H1 (cell line): ENCODE results near the gene NOL12. TPM values are rescaled to one million over a fixed set of nuclear protein-coding genes. Genes with fewer than 3 reads are reported as not detected.

Experiments
- CTCF ChIA-PET: fragments of 300-600 bp; sonication (Branson Sonifier 250); formaldehyde crosslinking; loops from one replicate; lab custom pipeline; 2021; ENCODE audit not compliant: partially characterized antibody; lab: Charles Lee
- POLR2A ChIA-PET: fragments of 300-600 bp; sonication (Branson Sonifier 250); formaldehyde crosslinking; loops from one replicate; lab custom pipeline; 2021; ENCODE audit warnings: inconsistent platforms; ENCODE audit not compliant: partially characterized antibody; lab: Charles Lee
- DNase-seq, 2 experiments: peaks; one replicate each; pipeline versions ENCODE4 v3.0.0 to v3.0.0-alpha.2; 2010 to 2022; ENCODE audit warnings: low spot score in 2 of 2, low read depth in 1 of 2, mixed read lengths in 1 of 2
- FAIRE-seq: peaks from 2 replicates; lab custom pipeline; 2011; peaks lifted over from hg19 to GRCh38; lab: Jason Lieb, UNC
- H2AFZ ChIP-seq: 2 replicates; pipeline ENCODE4 v1.8.1; 2012; ENCODE audit warnings: low read length, inconsistent platforms
- H2AK5ac ChIP-seq: 2 replicates; pipeline ENCODE4 v1.6.1; 2013; ENCODE audit warnings: low read depth, low read length
- H2BK120ac ChIP-seq: replicated peaks from 2 replicates; pipeline ENCODE3; 2013; ENCODE audit warnings: low read depth, low read length, inconsistent platforms
- H2BK12ac ChIP-seq: 2 replicates; pipeline ENCODE4 v1.6.1; 2013; ENCODE audit warnings: low read depth, low read length
- H2BK15ac ChIP-seq: 2 replicates; pipeline ENCODE4 v1.6.1; 2013; ENCODE audit warnings: low read length
- H2BK20ac ChIP-seq: 2 replicates; pipeline ENCODE4 v1.6.1; 2013; ENCODE audit warnings: low read length
- H2BK5ac ChIP-seq: 2 replicates; pipeline ENCODE4 v1.6.1; 2013; ENCODE audit warnings: low read depth, low read length
- H3K14ac ChIP-seq: 2 replicates; pipeline ENCODE4 v1.6.1; 2013; ENCODE audit warnings: inconsistent platforms; ENCODE audit not compliant: insufficient read length
- H3K18ac ChIP-seq: 2 replicates; pipeline ENCODE4 v1.6.1; 2013; ENCODE audit warnings: low read length; ENCODE audit errors: extremely low read depth
- H3K23ac ChIP-seq: 2 replicates; pipeline ENCODE4 v1.6.1; 2013; ENCODE audit warnings: inconsistent platforms; ENCODE audit not compliant: insufficient read length
- H3K23me2 ChIP-seq: 2 replicates; pipeline ENCODE4 v1.6.1; 2013; ENCODE audit warnings: low read depth, low read length
- H3K27ac ChIP-seq: 2 replicates; pipeline ENCODE4 v1.6.1; 2011; ENCODE audit warnings: low read depth, low read length, inconsistent platforms
- H3K27me3 ChIP-seq, 4 experiments: replicated peaks in 1 of 4; 1 replicate in 1 of 4; 2 replicates in 3 of 4; pipeline versions ENCODE4 v1.6.1 to v1.8.1; 2011 to 2013; ENCODE audit warnings: low read length in 3 of 4, mild to moderate bottlenecking in 3 of 4, inconsistent platforms in 2 of 4, mixed read lengths in 2 of 4, moderate library complexity in 1 of 4; ENCODE audit not compliant: control insufficient read depth in 3 of 4, insufficient read depth in 3 of 4; ENCODE audit errors: extremely low read depth in 1 of 4
- H3K36me3 ChIP-seq, 4 experiments: 2 replicates each; pipeline versions ENCODE4 v1.6.1 to v1.8.1; 2011 to 2013; ENCODE audit warnings: mild to moderate bottlenecking in 4 of 4, low read length in 3 of 4, moderate library complexity in 2 of 4, control low read depth in 1 of 4, inconsistent platforms in 1 of 4; ENCODE audit not compliant: insufficient read depth in 4 of 4, control insufficient read depth in 2 of 4
- H3K4ac ChIP-seq: replicated peaks from 2 replicates; pipeline ENCODE3; 2013; ENCODE audit warnings: low read length, low read depth, mixed read lengths, inconsistent platforms; ENCODE audit not compliant: insufficient read length
- H3K4me1 ChIP-seq, 4 experiments: replicated peaks in 1 of 4; 1 replicate in 1 of 4; 2 replicates in 3 of 4; pipeline versions ENCODE4 v1.6.1 to v1.8.1; 2011 to 2013; ENCODE audit warnings: low read length in 3 of 4, inconsistent platforms in 2 of 4, mixed read lengths in 1 of 4; ENCODE audit not compliant: insufficient read depth in 4 of 4, control insufficient read depth in 3 of 4
- H3K4me2 ChIP-seq, 2 experiments: 2 replicates each; pipeline versions ENCODE4 v1.6.1 to v1.8.1; 2011 to 2013; ENCODE audit warnings: low read depth in 2 of 2, low read length in 2 of 2, control low read depth in 1 of 2, inconsistent platforms in 1 of 2, mild to moderate bottlenecking in 1 of 2; ENCODE audit not compliant: insufficient read depth in 1 of 2
- H3K4me3 ChIP-seq, 4 experiments: fragments of 200-600, 300-600 bp in 1 of 4; sonication (generic), shearing (Covaris generic), sonication (Bioruptor Twin) in 1 of 4; 2 replicates each; pipeline versions ENCODE4 v1.5.1 to v1.8.1; 2011 to 2016; ENCODE audit warnings: low read length in 4 of 4, low read depth in 3 of 4, control low read depth in 2 of 4, inconsistent platforms in 2 of 4, mild to moderate bottlenecking in 2 of 4, mixed read lengths in 1 of 4, moderate library complexity in 1 of 4; ENCODE audit not compliant: insufficient read depth in 2 of 4; ENCODE audit errors: extremely low read depth in 1 of 4
- H3K56ac ChIP-seq: replicated peaks from 2 replicates; pipeline ENCODE3; 2013; ENCODE audit warnings: low read depth, mild to moderate bottlenecking, mixed read lengths, low read length, inconsistent platforms; ENCODE audit not compliant: insufficient read length
- H3K79me1 ChIP-seq: 2 replicates; pipeline ENCODE4 v1.6.1; 2013; ENCODE audit warnings: low read depth, low read length, control low read depth
- H3K79me2 ChIP-seq, 2 experiments: 2 replicates each; pipeline versions ENCODE4 v1.6.1 to v1.8.1; 2012 to 2013; ENCODE audit warnings: low read length in 2 of 2, mild to moderate bottlenecking in 2 of 2, inconsistent platforms in 1 of 2; ENCODE audit not compliant: insufficient read depth in 2 of 2, control insufficient read depth in 1 of 2
- H3K9ac ChIP-seq, 4 experiments: replicated peaks in 1 of 4; 1 replicate in 1 of 4; 2 replicates in 3 of 4; pipeline versions ENCODE4 v1.6.1 to v1.8.1; 2011 to 2013; ENCODE audit warnings: low read depth in 3 of 4, low read length in 3 of 4, control low read depth in 2 of 4, mild to moderate bottlenecking in 2 of 4, moderate library complexity in 2 of 4, inconsistent platforms in 1 of 4; ENCODE audit errors: extremely low read depth in 1 of 4
- H3K9me3 ChIP-seq, 2 experiments: 2 replicates each; pipeline versions ENCODE4 v1.6.1 to v1.8.1; 2012 to 2013; ENCODE audit warnings: mild to moderate bottlenecking in 2 of 2, moderate library complexity in 2 of 2, control low read depth in 1 of 2, inconsistent platforms in 1 of 2, low read depth in 1 of 2, low read length in 1 of 2, mixed read lengths in 1 of 2; ENCODE audit not compliant: insufficient read depth in 2 of 2
- H4K20me1 ChIP-seq, 2 experiments: replicated peaks in 1 of 2; 2 replicates each; pipeline versions ENCODE3 to v1.8.1; 2011 to 2013; ENCODE audit warnings: inconsistent platforms in 2 of 2, low read length in 2 of 2, mild to moderate bottlenecking in 1 of 2; ENCODE audit not compliant: insufficient read depth in 2 of 2, control insufficient read depth in 1 of 2
- H4K5ac ChIP-seq: 2 replicates; pipeline ENCODE4 v1.6.1; 2013; ENCODE audit warnings: low read length, low read depth, mixed read lengths, inconsistent platforms; ENCODE audit not compliant: insufficient read length
- H4K8ac ChIP-seq: 2 replicates; pipeline ENCODE4 v1.8.0; 2013; ENCODE audit warnings: mild to moderate bottlenecking, moderate library complexity, low read length, inconsistent platforms; ENCODE audit not compliant: insufficient read depth; ENCODE audit errors: extremely low read depth
- H4K91ac ChIP-seq: replicated peaks from 2 replicates; pipeline ENCODE3; 2013; ENCODE audit warnings: low read length, mixed read lengths, inconsistent platforms; ENCODE audit not compliant: insufficient read length
- BCL11A ChIP-seq, 2 experiments: IDR thresholded peaks; one replicate each; pipeline ENCODE4 v1.6.1; 2011; ENCODE audit warnings: low read depth in 2 of 2, low read length in 2 of 2, mild to moderate bottlenecking in 2 of 2
- CBX5 ChIP-seq: fragments of 300-800, 300-1000 bp; sonication (generic); IDR thresholded peaks from 2 replicates; pipeline ENCODE4 v1.7.1; 2016; ENCODE audit warnings: antibody characterized with exemption, low read length, low read depth
- CBX8 ChIP-seq: fragments of 300-800, 300-1000 bp; sonication (generic); IDR thresholded peaks from 2 replicates; pipeline ENCODE4 v1.7.1; 2016; ENCODE audit warnings: low read depth, low read length, borderline replicate concordance
- CTBP2 ChIP-seq: IDR thresholded peaks from 2 replicates; pipeline ENCODE4 v1.7.0; 2011; ENCODE audit warnings: borderline replicate concordance, mild to moderate bottlenecking, moderate library complexity, mixed read lengths, low read length; ENCODE audit not compliant: insufficient read depth, insufficient read length
- RAD21 ChIP-seq, 2 experiments: IDR thresholded peaks in 1 of 2; conservative IDR thresholded peaks in 1 of 2; 2 replicates each; pipeline ENCODE4 v1.6.1; 2011; ENCODE audit warnings: low read depth in 2 of 2, low read length in 2 of 2, improper control_type of control experiment in 1 of 2, inconsistent platforms in 1 of 2, mild to moderate bottlenecking in 1 of 2, moderate library complexity in 1 of 2
- TAF7 ChIP-seq: optimal IDR thresholded peaks from 2 replicates; pipeline ENCODE3; 2011; ENCODE audit warnings: low read depth, mild to moderate bottlenecking, inconsistent platforms, low read length, moderate library complexity, borderline replicate concordance
- TEAD4 ChIP-seq: IDR thresholded peaks from 2 replicates; pipeline ENCODE4 v1.6.1; 2012; ENCODE audit warnings: low read depth, low read length, inconsistent platforms, mixed read lengths
- YY1 ChIP-seq: IDR thresholded peaks from 2 replicates; pipeline ENCODE4 v1.6.1; 2011; ENCODE audit warnings: low read depth, mild to moderate bottlenecking, low read length
- WGBS, 2 experiments: shearing (Covaris generic) in 1 of 2; methylation state at CpG; one replicate each; pipeline versions ENCODE4 v1.1.6 to v1.1.7; 2013 to 2015; ENCODE audit warnings: low lambda C conversion rate in 2 of 2, mixed read lengths in 2 of 2, inconsistent platforms in 1 of 2, low coverage in 1 of 2, missing lambda C conversion rate in 1 of 2; ENCODE audit not compliant: insufficient replicate concordance in 2 of 2, insufficient coverage in 1 of 2, insufficient read length in 1 of 2; ENCODE audit errors: extremely low coverage in 1 of 2, missing lambda C conversion rate in 1 of 2; 5-methylcytosine and 5-hydroxymethylcytosine counted together
- polyA plus RNA-seq, 7 experiments: library from polyadenylated mRNA; depleted of rRNA in 3 of 7; stranded (reverse) in 5 of 7; unstranded in 2 of 7; fragments of >200 nt in 5 of 7; fragments of 200-250 nt in 2 of 7; gene quantifications; 1 replicate in 5 of 7; 2 replicates in 1 of 7; 4 replicates in 1 of 7; pipeline versions ENCODE4 v1.2.1 to v1.2.3, GENCODE V29; 2011 to 2013; ENCODE audit warnings: missing spikeins in 2 of 7, mixed read lengths in 2 of 7
- total RNA-seq: library from RNA; stranded (reverse); fragmentation: NEBNext Ultra II Directional; extraction: Animal tissue kit (Norgen Biotek cat#: 25700); gene quantifications from 2 replicates; pipeline ENCODE4 v1.2.1, GENCODE V29; 2021

Gene NOL12
- total and polyA plus RNA-seq, 2 of the 8 experiments (the other 6 are each of a cell fraction or from before 2014, with no cell fraction given), result 25.3 to 28.3 TPM

DNA sequence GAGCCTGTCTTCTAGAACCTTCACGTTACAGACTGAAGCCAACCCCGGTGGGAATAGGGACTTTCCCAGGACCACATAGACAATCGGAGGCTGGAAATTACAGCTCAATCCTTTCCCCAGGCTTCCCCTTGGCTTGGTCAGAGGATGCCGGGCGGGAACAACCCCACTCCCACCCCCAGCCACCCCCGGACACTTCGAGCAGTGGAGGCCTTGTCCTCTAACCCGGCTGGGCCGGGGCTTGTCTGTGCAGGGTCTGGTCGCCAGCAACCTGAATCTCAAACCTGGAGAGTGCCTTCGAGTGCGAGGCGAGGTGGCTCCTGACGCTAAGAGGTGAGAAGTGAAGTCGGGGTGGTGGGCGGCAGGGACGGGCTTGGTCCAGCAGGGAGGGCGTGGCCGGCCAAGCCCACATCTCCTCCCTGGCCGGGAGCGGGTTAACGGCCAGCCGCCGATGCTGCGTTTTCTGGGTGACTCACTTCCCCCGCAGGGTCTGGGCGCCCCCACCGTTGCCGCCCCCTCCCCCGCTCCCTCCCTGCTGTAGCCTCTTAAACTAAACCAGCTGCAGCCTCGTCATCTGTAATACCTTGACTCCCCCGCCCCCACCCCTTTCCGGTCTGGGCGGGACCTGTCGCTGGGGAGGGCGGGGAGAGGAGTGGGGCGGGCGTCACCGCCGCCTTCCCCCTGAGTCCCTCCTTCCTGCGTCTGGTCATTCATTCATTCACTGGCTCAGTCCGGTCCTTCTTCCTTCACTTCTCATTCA is 9.2 kb upstream of the NOL12 start:
- Histone ChIP-seq H3K9ac (no peak overlapping the region), H2AFZ (0 out of 2 replicates have a peak overlapping the region, but pooled peaks have one; percentile 63), H3K4me3 (peak overlapping the region; percentile 28 to 63 (median 36)), H3K4ac (no peak overlapping the region), H3K23me2 (peaks cover 2% of the 10 kb centered on the region; the same call in 1 of the 2 replicates), H3K4me2 (peak overlapping the region; percentile 63 to 78), H3K9me3 (no peaks in the 10 kb centered on the region), H3K4me1 (peaks cover 0 to 19% (median 13%) of the 10 kb centered on the region in 4 experiments; a peak in 6 of 7 replicates), H3K23ac (no peak overlapping the region), H2BK5ac (peak overlapping the region; percentile 81; the same call in 1 of the 2 replicates), H3K56ac (no peak overlapping the region), H3K18ac (peak overlapping the region; percentile 56; the same call in 1 of the 2 replicates), H3K14ac (no peak overlapping the region), H3K27ac (no peak overlapping the region), H2BK120ac (no peak overlapping the region), H2BK20ac (0 out of 2 replicates have a peak overlapping the region, but pooled peaks have one; percentile 72), H3K79me1 (no peaks in the 10 kb centered on the region), H4K5ac (no peak overlapping the region), H3K27me3 (peaks cover 0 to 2% (median 0%) of the 10 kb centered on the region in 4 experiments; a peak in 1 of 7 replicates), H4K20me1 (peaks cover 0 to 2% of the 10 kb centered on the region in 2 experiments), H2BK15ac (peak overlapping the region; percentile 61; the same call in 1 of the 2 replicates), H4K8ac (no peak overlapping the region), H2BK12ac (peak overlapping the region; percentile 55; the same call in 1 of the 2 replicates), H3K79me2 (no peaks in the 10 kb centered on the region), H2AK5ac (no peak overlapping the region), H4K91ac (no peak overlapping the region), H3K36me3 (no peaks in the 10 kb centered on the region)
- FAIRE-seq, result no peak
- ChIA-PET CTCF (interaction anchor here (1.2 to 16.3 kb wide), 3 partner anchors 14 to 36 kb away, joined by 3 to 261 read pairs (median 3); partner anchors contain the start of genes PDXP and SH3BP1), POLR2A (interaction anchor here (0.6 to 2.2 kb wide), 9 partner anchors 10 to 150 kb away, joined by 3 to 12 read pairs (median 4); partner anchors contain the start of genes GGA1, NOL12 and PDXP)
- 14% methylated on average over 20 of the region's 42 CpGs; no CpG with 5 or more reads in 1 of the 2 experiments for WGBS, 2 experiments
- peak; percentile 78 to 87 for DNase-seq
- TF ChIP-seq YY1 (no peak), CBX8 (no peak), BCL11A (IDR thresholded peaks at IDR 0.05; ENCODE audit: low read depth in 2 of 2, low read length in 2 of 2) (no peak), TAF7 (no peak), CTBP2 (no peak), CBX5 (no peak), RAD21 (IDR thresholded peaks at IDR 0.05 in 1 of 2, conservative IDR thresholded peaks at IDR 0.05 in 1 of 2; ENCODE audit: low read depth in 2 of 2, low read length in 2 of 2) (no peak), TEAD4 (no peak)
